ENCODE data around the gene DOCK10.

DOCK10 gene

DNA sequence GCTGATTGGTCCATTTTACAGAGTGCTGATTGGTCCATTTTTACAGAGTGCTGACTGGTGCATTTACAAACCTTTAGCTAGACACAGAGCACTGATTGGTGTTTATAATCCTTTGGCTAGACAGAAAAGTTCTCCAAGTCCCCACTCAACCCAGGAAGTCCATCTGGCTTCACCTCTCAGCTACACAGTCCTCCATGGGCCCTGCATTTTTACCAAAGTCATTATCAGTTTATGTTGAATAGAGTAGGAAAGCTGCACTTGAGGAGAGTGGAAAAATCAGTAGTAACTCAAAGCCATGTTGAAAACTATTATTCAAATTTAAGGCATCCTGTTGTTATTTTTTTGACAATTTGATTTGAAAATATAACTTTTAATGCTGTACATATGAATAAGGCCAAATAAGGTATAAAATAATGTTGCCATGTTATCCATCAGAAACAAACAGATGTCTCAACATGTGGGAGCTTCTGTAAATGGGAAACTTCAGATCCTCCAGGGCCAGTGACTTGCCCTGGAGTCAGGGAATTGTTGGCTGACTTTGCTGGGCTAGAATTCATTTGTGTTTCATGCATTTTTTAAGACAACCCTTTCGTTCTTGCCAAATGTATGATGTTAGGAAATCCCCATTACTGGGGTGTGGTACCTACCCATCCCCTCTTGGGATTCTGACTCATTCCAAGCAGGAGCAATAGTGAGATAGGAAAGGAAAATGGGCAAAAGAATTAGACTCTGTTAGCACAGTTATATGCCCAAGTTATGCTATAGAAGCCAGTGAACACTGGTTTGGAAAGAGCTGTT lies 288.3 kb downstream of the DOCK10 start:
- no peak for DNase-seq

DNA sequence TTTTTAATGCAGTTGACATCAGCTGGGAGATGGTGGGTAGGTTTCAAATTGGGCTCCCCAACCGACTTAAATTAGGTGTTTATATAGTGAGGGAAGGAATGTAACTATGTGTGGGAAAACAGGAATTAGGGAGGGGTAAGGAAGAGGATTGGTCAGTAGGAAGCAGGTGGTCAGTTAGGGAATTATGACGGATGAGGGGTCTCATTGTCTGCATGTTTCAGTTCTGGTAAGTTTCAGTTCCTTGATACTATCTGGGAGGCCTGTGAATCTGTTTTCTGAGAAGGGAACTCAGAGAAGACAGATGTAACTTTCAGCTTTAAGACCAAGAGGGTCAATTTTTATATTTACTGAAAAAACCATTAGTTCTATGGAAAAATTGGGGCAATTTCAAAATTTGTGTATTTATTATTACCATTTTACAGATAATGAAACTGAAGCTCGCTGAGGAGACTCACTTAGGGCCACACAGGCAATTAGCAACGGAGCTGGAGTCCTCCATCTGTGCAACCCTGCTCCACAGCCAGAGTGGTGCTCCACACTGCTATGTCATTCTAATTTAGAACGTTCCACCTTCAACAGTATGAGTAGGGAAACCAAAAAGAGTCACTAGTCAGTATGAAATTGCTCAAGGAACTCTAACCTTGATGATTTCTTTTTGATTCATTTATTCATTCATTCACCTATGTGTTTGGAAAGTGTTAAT lies 290.1 kb downstream of the DOCK10 start:
- no peak for DNase-seq

DNA sequence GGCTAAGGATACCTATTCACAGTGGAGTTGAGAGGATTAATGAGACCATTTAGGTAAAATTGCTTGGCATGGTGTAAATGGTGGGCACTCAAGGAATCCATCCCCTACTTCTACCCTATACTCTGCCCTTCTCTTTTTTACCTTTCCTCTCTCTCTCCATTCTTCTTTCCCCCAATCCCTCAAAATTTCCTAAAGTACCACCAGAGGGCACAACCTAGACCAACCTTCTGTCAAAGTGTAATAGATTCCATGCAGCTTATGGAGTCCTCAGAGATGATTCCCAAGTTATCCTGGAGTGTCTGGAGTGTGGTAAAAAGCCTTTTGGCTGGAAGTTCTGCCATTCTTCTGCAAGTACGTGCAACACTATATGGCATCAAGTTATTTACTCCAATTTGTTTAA lies 293.1 kb downstream of the DOCK10 start:
- DNase-seq: no peak

DNA sequence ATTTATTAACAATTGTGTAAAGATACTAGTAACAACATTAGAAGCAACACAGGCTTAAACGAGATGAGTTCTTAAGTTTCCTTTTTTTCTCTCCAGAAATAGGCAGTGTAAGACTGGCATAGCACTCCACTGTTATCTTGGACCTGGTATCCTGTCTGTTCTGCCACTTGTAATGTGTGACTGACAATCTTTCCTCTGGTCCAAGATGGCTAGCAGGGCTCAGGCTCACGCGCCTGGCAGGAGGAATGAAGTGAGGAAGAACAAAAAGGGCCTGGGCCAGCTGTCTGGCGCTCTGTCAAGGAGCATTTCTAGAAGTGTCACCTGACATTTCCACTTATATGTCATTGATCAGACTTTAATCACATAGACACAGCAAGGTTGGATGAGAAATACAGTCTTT lies 294.5 kb downstream of the DOCK10 start:
- DNase-seq: no peak

DNA sequence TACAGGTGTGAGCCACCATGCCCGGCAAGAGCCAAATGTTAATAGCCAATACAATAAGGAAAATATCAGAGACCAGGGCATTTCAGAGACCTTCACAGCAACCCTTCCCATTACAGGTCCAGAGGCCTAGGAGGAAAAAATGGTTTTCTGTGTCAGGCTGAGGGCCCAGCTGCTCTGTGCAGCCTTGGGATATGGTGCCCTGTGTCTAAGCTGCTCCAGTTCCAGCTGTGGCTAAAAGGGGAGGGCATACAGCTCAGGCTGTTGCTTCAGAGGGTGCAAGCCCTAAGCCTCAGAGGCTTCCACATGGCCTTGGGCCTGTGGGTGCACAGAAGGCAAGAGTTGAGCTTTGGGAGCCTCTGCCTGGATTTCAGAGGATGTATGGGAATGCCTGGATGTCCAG lies 306.0 kb downstream of the DOCK10 start:
- DNase-seq: no peak

DNA sequence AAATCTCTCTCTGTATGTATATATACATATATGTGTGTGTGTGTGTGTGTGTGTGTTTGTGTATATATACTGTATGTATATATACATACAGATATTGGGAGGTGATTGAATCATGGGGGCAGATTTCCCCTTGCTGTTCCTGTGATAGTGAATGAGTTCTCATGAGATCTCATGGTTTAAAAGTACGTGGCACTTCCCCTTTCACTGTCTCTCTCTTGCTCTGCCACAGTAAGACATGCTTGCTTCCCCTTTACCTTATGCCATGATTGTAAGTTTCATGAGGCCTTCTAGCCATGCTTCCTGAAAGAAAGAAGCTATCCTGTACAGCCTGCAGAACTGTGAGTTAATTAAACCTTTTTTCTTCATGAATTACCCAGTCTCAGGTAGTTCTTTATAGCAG lies 307.3 kb downstream of the DOCK10 start:
- DNase-seq: no peak

DNA sequence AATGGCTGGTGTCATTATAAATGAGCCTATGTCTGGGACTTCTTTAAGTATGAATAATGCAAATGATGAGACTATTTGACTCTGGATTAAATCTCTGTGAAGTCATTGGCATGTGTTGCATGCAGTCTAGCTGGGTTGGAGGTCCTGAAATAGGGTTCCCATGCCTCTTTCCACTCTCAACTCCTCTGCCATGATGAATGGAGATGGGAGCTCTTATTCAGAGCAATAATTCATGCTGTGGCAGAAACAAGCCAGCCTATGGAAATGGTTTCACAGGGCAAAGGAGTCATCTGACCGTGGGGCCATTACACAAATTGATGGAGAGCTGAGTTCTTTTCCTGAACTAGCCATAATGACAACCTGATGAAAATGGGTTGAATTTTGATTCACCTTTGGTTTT lies 310.6 kb downstream of the DOCK10 start:
- no peak for DNase-seq

DNA sequence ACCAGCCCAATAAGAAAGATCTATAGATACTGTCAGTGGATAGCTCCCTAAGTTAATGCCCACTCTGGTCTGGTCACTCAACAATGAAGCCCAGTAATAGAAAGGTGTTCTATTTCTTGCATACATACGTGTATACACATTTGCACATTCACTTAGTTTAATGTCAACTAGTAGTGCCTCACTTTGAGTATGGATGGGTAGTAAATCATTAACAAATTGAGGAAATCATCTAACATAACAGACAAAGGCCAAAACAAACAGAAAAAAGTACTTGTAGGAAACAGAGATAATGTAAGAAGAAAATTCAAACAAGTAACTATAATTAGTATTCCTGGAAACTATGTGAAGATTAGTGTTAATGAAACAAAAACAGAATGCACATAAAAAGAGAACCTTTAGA lies 312.8 kb downstream of the DOCK10 start:
- DNase-seq: no peak

DNA sequence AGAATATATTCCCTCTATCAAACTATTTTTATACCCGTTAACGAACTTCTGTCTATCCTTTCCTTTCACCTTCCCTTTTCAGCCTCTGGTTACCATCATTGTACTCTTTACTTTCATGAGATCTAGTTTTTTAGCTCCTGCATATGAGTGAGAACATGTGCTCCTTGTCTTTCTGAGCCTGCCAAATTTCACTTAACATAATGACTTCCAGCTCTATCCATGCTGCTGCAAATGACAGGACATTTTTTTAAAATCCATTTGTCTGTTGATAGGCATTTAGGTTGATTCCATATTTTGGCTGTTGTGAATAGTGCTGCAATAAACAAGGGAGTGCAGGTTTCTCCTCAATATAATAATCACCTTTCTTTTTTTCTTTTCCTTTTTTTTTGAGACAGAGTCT lies 317.9 kb downstream of the DOCK10 start:
- no peak for DNase-seq

DNA sequence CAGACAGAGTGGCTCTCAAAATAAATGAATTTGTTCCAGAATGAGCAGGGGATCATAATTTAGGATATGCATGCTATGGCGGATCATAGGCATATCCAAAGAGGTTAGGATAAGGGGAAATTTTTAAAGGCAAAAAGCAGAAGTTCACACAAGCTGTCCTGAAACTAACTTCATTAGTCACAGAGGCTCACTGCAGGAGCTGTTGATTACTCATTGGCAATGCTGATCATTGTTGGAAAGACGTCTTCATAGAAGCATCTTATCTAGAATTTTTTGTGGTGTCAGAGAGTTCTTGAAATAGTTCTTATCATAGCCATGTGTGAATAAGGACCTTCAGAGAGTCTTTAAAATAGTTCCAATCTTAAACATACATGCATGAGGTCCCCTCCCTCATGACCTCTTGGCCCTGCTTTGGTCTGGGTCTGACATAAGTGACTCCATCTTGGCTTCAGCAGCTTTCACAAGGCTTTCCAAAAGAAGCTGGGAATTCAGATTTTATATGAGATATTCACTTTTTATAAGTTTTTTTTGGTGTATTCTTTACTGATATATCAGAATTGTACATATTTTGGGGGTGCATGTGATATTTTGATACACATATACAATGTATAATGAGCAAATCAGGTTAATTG lies 318.6 kb downstream of the DOCK10 start:
- no peak for DNase-seq

DNA sequence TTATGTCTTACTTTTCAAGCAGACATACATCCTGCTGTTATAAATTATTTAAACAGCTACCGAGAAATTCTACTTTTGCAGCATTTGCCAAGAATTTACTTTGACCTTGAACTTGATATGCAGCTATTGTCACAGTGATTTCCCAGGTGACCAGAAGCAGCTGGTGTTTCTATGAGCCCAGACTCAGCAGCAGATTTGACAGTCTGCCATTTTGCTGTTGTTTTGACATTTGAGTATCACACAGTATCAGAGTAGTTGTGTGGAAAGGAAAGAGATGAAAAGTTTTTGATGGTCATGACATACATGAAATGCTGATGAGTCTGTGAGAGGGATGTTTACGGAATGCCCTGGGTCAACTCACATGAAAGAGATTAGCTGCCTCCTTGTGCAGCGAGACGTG lies 319.5 kb downstream of the DOCK10 start:
- DNase-seq: no peak

DNA sequence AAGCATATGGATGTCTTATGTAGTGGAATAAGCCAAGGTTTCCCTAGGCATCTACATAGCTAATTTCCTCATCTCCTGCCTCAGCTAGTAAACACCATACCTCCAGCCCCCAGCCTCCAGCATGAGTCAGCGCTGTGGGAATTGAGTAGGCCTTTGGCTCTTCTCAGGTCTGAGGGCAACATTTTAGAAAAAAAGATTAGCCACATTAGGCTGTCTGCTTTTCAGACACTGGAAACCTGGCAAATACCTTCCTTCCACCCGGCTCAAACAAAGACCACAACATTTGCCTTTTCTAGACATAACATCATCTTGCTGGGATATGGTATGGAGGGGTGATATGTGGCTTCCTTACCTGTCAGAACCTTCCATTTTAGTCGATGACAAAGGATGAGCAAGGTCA lies 320.0 kb downstream of the DOCK10 start:
- DNase-seq: no peak

DNA sequence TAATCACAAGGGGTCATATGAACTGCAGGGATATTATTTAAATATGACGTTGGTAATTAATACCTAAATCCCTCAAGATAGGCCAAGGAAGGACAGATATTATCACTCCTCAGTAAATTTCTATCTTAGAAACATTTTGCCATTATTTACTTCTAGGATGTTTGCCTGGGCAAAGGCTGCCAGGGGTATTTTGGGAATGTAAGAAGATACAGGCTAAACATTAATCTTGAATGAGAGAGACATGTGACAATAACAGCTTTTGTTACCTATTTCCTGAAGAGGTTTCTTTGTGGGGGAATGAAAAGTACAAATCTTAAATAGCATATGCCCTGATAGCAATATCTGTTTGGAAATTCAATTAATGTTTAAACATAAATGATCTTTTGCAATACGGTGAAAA lies 325.3 kb downstream of the DOCK10 start:
- no peak for DNase-seq

DNA sequence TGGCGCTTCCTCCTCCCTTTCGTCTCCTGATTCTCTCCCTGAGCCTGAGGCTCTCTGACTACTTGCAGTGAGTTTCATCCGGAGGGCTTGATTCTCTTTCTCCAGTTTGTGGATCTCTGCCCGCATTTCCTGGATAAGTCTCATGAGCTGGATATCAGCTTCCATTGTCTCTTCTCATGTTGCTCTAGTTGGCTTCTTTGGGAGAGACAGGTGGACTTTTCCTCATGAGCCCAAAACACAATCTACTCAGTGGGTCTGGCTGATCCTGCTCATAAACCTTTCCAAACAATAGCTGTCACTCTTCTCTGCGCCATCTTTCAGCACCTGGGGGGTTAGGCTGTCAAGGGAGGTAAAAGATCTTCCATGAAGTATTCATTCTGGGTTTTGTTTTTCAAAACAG lies 326.1 kb downstream of the DOCK10 start, which contains the start of gene CCDC195:
Gene CCDC195, minus strand, starts transcription at position 165 of the 400 bp plus-strand sequence. Its CDS starts 0 bp downstream, at position 165.
- DNase-seq: no peak

Data from CD4-positive, alpha-beta T cell treated with Interleukin-17A for 4 hours (primary cell).